ENCODE data around the gene GSKIP. TPM values are rescaled to one million over a fixed set of nuclear protein-coding genes. Genes with fewer than 3 reads are reported as not detected.
"Not testable (repeated sequence)": the region's sequence is repeated elsewhere in the genome, so short reads cannot be mapped to it uniquely, and the experiment has no call there.

GSKIP gene
- total RNA-seq, 4 donors from 2014 or later, result 22.6 to 37.1 (median 27.4) TPM

DNA sequence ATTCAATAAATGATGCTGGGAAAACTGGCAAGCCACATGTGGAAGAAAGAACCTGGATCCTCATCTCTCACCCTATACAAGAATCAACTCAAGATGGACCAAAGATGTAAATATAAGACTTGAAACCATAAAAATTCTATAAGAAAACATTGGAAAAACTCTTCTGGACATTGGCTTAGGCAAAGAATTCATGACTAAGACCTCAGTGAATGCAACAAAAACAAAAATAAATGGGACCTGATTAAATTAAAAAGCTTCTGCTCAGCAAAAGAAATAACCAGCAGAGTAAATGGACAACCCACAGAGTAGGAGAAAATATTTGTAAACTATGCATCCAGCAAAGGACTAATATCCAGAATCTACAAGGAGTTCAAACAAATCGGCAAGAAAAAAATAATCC is 24.8 kb upstream of the GSKIP start:
- intact Hi-C loops (cut with DNase I; ENCODE audit: low total_unique reads), result no loop called here
- H3K4me3 ChIP-seq (ENCODE audit: low read depth, poor library complexity, severe bottlenecking), result no peak overlapping the region
- WGBS, 2 donors, result 97 to 100% methylated on average over 1 of the region's 1 CpG
- TF ChIP-seq, protein P1, sequence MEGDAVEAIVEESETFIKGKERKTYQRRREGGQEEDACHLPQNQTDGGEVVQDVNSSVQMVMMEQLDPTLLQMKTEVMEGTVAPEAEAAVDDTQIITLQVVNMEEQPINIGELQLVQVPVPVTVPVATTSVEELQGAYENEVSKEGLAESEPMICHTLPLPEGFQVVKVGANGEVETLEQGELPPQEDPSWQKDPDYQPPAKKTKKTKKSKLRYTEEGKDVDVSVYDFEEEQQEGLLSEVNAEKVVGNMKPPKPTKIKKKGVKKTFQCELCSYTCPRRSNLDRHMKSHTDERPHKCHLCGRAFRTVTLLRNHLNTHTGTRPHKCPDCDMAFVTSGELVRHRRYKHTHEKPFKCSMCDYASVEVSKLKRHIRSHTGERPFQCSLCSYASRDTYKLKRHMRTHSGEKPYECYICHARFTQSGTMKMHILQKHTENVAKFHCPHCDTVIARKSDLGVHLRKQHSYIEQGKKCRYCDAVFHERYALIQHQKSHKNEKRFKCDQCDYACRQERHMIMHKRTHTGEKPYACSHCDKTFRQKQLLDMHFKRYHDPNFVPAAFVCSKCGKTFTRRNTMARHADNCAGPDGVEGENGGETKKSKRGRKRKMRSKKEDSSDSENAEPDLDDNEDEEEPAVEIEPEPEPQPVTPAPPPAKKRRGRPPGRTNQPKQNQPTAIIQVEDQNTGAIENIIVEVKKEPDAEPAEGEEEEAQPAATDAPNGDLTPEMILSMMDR (IDR thresholded peaks at IDR 0.05), result no peak
- no peak for TF ChIP-seq POLR2A (IDR thresholded peaks at IDR 0.05)
- no peak for DNase-seq (ENCODE audit: low spot score in 2 of 2)

DNA sequence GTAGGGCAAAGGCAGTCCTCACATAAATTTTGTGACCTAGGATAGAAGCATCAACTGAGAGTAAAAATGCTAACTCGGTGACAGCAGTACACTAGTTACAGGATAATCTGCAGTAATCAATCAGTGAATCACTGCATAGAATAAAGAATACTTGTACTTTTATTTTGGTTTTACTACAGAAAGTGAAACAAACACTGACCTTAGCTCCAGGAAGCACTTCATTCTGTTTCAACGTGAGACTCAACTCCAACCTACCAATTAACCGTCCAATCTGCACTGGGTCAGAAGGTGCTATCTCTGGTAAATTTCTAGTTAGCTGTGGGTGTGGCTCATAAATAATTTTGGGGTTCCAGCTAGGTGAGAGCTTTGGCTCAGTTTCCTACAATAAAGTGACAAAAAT is 22.0 kb upstream of the GSKIP start:
- 84 to 88% methylated on average over 3 of the region's 3 CpGs for WGBS, 2 donors
- intact Hi-C loops (cut with DNase I; ENCODE audit: low total_unique reads), result no loop called here
- TF ChIP-seq POLR2A (IDR thresholded peaks at IDR 0.05), result no peak
- TF ChIP-seq, protein P1 (IDR thresholded peaks at IDR 0.05), result no peak
- no peak overlapping the region for H3K4me3 ChIP-seq (ENCODE audit: low read depth, poor library complexity, severe bottlenecking)
- DNase-seq (ENCODE audit: low spot score in 2 of 2), result no peak

DNA sequence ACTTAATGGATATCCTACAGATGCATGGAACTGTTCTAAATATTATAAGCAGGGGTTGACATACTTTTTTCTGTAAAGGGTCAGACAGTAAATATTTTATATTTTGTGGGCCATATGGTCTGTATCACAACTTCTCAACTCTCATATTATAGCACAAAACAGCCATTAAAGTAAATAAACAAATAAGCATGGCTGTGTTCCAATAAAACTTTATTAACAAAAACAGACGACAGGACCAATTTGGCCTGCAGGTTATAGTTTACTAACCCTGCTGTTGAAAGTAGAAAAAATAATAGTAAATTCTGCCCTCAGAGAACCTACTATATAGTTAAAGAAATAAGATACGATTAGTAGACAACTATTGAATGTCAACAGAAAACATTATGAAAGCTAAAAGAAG is 17.7 kb upstream of the GSKIP start:
- no peak overlapping the region for H3K4me3 ChIP-seq (ENCODE audit: low read depth, poor library complexity, severe bottlenecking)
- intact Hi-C loops (cut with DNase I; ENCODE audit: low total_unique reads), result no loop called here
- DNase-seq (ENCODE audit: low spot score in 2 of 2), result no peak
- WGBS, 2 donors, result 91 to 92% methylated on average over 2 of the region's 2 CpGs
- TF ChIP-seq, protein P1 (IDR thresholded peaks at IDR 0.05), result no peak
- TF ChIP-seq POLR2A (IDR thresholded peaks at IDR 0.05), result no peak

GRCh38 chr14:96347957-96348356 is 15.4 kb upstream of the GSKIP start:
- intact Hi-C loops (cut with DNase I; ENCODE audit: low total_unique reads); DNase-seq (ENCODE audit: low spot score in 2 of 2); H3K4me3 ChIP-seq (ENCODE audit: low read depth, poor library complexity, severe bottlenecking): not testable (repeated sequence)
- 93 to 96% methylated on average over 2 of the region's 2 CpGs for WGBS, 2 donors

DNA sequence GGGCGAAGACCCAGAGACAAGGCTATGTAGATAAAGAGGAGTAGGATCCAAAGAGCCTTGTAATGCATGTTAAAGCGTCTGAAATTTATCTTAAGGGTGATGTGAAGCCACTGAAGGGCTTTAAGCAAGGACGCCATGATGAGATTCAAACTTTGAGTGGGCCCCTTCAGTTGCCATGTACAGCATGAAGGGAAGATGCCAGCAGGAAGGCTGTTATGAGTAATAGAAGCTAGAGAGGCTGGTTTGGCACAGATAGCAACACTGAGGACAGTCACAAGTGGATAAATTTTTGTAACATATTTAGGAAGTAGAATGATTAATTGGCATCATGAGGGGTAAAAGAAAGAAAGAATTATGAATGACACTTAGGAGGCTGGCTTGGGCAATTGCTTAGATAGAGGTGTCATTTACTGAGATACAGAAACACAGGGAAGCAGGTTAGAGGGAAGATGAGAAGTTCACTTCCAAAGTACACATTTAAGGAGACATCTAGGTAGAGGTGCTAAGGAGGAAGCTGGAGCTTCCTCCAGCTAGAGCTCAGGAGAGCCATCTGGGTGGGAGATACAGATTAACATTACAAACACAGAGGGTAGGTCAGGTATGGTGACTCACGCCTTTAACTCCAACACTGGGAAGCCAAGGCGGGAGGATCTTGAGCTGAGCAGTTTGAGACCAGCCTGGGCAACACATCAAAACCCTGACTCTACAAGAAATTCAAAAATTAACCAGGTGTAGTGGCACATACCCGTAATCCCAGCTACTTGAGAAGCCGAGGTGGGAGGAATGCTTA is 13.8 kb upstream of the GSKIP start:
- H3K4me3 ChIP-seq (ENCODE audit: low read depth, poor library complexity, severe bottlenecking), result no peak overlapping the region
- no peak for TF ChIP-seq POLR2A (IDR thresholded peaks at IDR 0.05)
- TF ChIP-seq, protein P1 (IDR thresholded peaks at IDR 0.05), result no peak
- 79 to 88% methylated on average over 7 of the region's 7 CpGs for WGBS, 2 donors
- intact Hi-C loops (cut with DNase I; ENCODE audit: low total_unique reads), result no loop called here
- DNase-seq (ENCODE audit: low spot score in 2 of 2), result no peak

GRCh38 chr14:96351986-96352385 is 11.3 kb upstream of the GSKIP start:
- H3K4me3 ChIP-seq (ENCODE audit: low read depth, poor library complexity, severe bottlenecking), result no peak overlapping the region
- 86 to 94% methylated on average over 3 of the region's 3 CpGs for WGBS, 2 donors
- intact Hi-C loops (cut with DNase I; ENCODE audit: low total_unique reads), result no loop called here
- no peak for DNase-seq (ENCODE audit: low spot score in 2 of 2)
- no peak for TF ChIP-seq POLR2A (IDR thresholded peaks at IDR 0.05)
- TF ChIP-seq, protein P1 (IDR thresholded peaks at IDR 0.05), result no peak

Data from lower leg skin (tissue), 4 donors.